ENCODE results near the gene MORN3.

DNA sequence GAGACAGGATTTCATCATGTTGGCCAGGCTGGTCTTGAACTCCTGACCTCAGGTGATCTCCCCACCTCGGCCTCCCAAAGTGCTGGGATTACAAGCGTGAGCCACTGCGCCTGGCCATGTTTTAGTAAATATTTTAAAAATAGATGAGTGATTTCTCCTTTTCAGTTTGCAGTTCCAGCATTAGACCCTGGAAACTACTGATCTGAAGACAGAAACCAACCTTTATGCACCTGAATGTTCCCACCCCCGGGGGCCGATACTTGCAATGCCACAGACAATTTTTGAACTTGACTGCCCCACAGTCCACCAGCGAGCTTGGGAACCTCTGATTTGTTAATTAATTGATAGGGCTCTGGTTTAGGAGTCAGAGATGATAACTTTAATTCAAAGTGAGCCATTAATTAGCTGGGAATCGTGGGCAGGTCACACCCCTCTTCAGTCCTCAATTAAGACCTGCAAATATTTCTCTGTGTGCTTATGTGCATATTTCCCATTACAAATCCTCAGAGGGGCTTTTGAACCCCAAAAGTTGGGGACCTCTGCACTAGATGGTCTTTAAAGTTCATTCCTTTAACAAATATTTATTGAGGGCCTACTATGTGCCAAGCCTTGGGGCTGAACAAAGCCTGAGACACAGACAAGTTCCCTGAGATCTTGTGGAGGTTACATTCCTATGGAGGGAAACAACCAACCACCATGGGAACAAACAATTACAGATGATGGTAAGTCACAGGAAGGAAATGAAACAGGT, 39.0 kb upstream of the MORN3 start:
- TF ChIP-seq, protein P1, sequence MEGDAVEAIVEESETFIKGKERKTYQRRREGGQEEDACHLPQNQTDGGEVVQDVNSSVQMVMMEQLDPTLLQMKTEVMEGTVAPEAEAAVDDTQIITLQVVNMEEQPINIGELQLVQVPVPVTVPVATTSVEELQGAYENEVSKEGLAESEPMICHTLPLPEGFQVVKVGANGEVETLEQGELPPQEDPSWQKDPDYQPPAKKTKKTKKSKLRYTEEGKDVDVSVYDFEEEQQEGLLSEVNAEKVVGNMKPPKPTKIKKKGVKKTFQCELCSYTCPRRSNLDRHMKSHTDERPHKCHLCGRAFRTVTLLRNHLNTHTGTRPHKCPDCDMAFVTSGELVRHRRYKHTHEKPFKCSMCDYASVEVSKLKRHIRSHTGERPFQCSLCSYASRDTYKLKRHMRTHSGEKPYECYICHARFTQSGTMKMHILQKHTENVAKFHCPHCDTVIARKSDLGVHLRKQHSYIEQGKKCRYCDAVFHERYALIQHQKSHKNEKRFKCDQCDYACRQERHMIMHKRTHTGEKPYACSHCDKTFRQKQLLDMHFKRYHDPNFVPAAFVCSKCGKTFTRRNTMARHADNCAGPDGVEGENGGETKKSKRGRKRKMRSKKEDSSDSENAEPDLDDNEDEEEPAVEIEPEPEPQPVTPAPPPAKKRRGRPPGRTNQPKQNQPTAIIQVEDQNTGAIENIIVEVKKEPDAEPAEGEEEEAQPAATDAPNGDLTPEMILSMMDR (IDR thresholded peaks at IDR 0.05): no peak
- no peak for TF ChIP-seq POLR2A (IDR thresholded peaks at IDR 0.05)

Measured in heart left ventricle (tissue), 13 donors.